IPS-11a (cell line): ENCODE data around the gene ACD.

Experiments used
- H3K4me3 ChIP-seq: one replicate; pipeline ENCODE4 v1.5.1; 2013; ENCODE audit warnings: low read depth, low read length, control low read depth

ACD gene

GRCh38 chr16:67662653-67663010 is 2.6 kb upstream of the ACD start:
- H3K4me3 ChIP-seq: no peak overlapping the region

- no peak overlapping the region for H3K4me3 ChIP-seq
Observed at GRCh38 chr16:67661886-67662652, 2.0 kb upstream of the ACD start.

GRCh38 chr16:67661101-67661761 is 1.2 kb upstream of the ACD start:
- peak overlapping the region; percentile 67 for H3K4me3 ChIP-seq

- H3K4me3 ChIP-seq: peak within 1 kb of the TSS; percentile 93
Observed at GRCh38 chr16:67660564-67661028, 536 bp upstream of the ACD start, which contains the start of gene PARD6A. PARD6A (plus strand) TSS chr16:67660960; CDS start chr16:67661039, 79 bp downstream.

GRCh38 chr16:67658849-67659674 is 998 bp downstream of the ACD start:
- H3K4me3 ChIP-seq: peak overlapping the region; percentile 93

DNA sequence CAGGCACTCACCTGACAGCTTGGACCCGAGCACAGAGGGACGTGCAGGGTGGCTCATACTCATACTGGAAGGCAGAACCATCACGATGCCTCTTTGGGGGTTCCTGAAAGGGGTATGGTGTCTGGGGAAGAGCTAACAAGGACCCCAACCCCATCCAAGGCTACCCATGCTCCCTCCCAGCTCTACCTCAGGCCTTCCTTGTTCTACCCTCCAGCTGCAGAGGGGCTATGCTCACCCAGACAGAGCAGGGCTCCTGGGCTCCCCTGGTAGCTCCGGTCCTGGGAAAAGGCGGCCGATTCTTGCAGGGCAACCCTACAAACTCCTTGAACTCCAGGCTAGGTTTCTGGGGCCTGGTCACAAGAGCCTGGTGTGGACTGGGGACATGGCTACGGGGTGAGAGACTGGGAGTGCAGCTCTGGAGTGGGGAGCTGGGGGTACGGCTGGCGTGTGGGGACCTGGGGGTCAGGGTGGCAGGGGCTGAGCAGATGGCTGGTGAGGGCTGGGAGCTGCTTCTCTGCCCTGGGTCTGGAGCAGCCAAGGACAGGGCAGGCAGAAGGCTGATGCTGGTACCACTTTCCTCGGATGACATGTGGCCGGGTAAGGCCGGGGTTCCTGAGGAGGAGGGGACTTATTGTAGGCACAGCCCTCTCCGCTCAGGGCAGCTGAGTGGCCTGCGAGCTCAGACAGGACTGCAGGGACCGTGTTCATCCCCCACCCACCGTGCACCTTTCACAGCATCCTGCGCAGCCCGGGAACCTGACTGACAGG is 2.1 kb downstream of the ACD start:
- no peak overlapping the region for H3K4me3 ChIP-seq

DNA sequence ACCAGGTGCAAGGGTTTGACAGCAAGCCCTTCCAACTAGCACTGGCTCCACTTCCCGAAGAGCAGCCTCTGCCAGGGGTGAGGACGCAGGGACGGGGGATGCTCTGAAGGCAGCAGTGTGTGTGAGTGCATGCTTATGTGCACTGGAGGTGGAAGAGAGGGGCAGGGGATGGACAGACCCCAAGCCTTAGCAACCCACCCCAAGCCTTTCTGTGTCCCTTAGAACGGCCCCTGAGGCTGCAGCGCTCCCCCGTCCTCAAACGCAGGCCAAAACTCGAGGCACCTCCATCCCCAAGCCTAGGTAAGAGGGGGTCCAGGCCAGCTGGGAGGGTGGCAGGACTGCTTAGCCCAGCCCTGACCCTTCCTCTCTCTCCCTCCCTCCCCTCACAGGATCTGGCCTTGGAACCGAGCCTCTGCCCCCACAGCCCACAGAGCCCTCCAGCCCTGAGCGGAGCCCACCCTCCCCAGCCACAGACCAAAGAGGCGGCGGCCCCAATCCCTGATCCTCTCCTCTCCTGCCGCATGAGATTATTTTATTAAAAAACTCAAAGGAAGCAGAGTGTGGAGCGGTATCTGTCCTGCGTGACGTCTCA is 2.9 kb downstream of the ACD start:
- H3K4me3 ChIP-seq: no peak overlapping the region

- H3K4me3 ChIP-seq: no peak overlapping the region
Observed at GRCh38 chr16:67656344-67657016, 3.6 kb downstream of the ACD start.

- H3K4me3 ChIP-seq: no peak overlapping the region
Observed at GRCh38 chr16:67655363-67655762, 4.7 kb downstream of the ACD start.

- no peak overlapping the region for H3K4me3 ChIP-seq
Observed at GRCh38 chr16:67654403-67654911, 5.6 kb downstream of the ACD start.

DNA sequence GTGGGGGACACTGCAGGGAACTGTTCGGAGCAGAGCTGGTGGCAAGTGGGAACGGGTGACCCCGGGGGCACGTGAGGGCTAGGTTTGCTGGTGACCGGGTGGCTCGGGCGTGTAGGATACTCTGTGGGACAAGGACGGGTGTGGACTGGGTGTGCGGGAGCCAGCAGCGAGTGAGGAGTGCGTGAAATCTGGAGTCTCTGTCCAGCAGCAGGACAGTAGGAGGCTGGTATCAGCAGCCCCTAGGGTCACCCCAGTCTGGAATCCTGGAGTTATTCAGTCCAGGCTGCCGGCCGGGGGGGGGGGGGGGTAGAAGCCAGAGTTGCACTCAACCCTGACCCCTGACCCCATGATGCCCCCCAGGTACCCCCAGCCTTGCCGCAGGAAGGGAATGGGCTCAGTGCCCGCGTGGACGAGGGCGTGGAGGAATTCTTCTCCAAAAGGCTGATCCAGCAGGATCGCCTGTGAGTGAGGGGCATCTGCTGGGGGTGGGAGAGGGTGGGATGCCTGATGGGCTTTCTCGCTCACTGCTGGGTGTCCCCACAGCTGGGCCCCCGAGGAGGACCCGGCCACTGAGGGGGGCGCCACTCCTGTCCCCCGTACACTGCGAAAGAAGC is 6.2 kb downstream of the ACD start:
- H3K4me3 ChIP-seq: peak overlapping the region; percentile 27

- peak overlapping the region; percentile 63 for H3K4me3 ChIP-seq
Observed at GRCh38 chr16:67653128-67653788, 6.8 kb downstream of the ACD start.

GRCh38 chr16:67652578-67653127 is 7.4 kb downstream of the ACD start:
- peak overlapping the region; percentile 13 for H3K4me3 ChIP-seq

- H3K4me3 ChIP-seq: no peak overlapping the region
Observed at GRCh38 chr16:67651847-67652246, 8.2 kb downstream of the ACD start.

DNA sequence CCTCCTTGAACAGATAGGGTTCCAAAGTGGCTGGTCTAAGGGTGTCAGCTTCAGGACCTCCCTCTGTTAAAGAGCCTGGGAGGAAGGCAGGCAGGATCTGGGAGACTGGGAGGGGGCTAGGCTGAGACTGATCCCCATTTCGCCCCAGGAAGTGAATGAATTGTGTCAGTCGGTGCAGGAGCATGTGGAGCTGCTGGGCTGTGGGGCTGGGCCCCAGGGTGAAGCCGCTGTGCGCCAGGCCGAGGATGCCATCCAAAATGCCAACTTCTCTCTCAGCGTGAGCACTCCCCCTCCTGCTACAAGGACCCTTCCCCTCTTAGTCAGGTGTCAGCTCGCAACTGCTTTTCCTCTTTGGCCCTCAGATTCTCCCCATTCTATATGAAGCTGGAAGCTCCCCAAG is 9.0 kb downstream of the ACD start:
- H3K4me3 ChIP-seq: no peak overlapping the region

DNA sequence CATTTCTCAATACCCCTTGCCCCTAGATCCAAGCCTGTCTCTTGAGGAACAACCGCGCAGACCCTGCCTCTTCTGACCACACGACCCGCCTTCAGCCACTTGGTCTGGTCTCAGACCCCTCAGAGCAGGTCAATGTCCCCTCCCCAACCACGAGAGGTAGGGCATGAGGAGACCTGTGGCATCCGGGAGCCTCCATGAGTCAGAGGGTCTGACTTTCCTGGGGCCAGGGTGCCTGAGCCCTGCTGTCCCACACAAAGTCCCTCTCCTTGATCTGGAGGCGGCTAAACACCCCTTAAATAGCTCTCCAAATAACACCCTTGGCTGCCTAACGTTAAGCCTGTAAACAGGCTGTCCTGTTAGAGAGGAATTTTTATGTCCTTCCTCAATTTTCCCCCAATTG is 10.0 kb downstream of the ACD start:
- no peak overlapping the region for H3K4me3 ChIP-seq

DNA sequence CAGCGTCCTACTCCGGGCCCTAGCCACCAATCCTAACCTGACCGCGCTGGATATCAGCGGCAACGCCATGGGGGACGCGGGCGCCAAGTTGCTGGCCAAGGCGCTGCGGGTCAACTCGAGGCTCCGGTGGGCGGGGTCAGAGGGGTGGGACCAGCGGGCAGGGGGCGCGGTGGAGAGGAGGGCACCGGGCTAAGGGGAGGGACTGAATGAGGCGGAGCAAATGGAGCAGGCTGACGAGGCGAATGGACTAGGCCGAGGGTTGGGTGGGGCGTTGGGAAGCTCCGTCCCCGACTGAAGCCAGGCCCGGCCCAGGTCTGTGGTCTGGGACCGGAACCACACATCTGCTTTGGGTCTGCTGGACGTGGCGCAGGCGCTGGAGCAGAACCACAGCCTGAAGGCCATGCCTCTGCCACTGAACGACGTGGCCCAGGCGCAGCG is 10.5 kb downstream of the ACD start:
- no peak overlapping the region for H3K4me3 ChIP-seq

DNA sequence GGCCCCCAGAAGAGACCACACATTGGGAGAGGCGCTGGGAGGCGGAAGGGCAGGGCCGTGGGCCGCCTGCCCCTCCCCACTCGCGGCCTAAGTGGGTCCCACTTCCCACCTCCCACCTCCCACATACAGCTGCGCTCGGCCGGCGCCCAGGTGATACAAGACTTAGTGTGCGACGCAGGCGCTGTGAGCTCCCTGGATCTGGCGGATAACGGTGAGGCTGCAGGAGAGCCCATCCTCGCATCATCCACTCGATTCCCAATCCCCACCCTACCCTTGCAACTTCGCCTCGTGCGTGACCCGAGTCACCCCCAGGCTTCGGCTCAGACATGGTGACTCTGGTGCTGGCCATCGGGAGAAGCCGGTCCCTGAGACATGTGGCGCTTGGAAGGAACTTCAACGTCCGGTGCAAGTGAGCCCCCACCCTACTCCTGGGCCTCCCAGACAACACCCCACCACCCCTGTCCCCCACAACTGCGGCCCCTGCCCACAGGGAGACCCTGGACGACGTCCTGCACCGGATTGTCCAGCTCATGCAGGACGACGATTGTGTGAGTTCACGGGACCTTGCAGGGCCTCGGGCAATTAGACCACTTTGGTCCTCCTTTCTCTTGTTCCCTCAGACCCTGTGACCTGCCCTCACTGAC is 11.2 kb downstream of the ACD start:
- H3K4me3 ChIP-seq: no peak overlapping the region
